Suppressor macrophage treated with lipopolysaccharide for 1 hour (primary cell): Measurements from ENCODE around the gene FAM241B.

ENCODE experiments used
- DNase-seq, 3 donors: peaks; one replicate each; pipeline ENCODE4 v3.0.0-alpha.2; 2020 to 2022

Gene FAM241B

DNA sequence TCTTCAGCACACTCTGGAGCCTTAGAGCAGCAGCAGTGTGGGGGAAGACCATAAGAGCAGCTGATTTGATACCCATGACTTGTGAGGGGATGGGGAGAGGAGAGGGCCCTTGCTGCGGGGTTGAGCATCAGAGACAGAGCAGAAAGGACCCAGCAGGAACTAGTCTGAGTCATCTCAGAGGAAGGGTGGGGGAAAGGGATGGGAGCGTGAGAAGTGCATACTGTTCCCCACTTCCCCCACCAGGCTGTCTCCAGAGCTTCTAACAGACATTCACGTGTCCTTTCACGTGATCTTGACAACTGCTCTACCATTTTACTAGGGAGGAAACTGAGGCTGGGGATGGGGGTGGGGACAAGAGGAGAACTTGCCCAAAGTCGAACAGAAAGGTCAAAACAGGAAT, 38.7 kb downstream of the FAM241B start:
- DNase-seq: peak in 2 of 3 donors; percentile 9 to 18

DNA sequence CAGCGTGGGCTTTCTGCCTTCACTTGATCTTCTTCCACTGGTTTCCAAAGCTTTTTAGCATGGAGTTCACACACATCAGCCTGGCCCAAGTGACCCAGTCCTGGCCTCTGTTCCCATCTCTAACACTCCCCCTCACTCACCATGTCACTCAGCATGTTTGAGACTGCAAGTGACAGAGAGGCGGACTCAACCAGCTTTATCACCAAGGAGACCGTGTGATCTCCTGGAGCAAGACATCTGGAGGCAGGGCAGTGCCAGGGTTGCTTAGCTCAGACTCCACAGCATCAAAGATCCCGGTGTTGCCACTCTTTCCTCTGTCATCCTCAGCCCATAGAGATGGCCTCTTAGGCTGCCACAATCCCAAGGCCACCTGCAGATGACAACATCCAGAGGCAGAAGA, 39.4 kb downstream of the FAM241B start:
- DNase-seq: no peak

DNA sequence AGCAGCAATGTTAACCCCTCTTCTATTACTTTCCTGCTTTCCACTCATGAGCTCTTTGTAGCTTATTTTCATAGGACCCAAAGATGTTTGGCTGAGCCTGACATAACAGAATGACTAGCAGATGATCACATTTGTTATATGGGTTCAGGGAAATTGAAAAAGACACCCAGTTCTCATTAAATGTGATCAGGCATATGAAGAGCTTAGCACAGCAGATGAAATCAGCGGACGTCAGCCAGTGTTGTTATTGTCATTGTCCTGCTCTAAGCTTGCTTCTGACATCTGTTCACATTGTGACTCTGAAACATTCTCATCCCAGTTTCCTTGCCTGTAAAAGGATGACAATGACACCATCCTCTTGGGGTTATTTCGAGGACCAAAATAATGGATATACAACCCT, 43.5 kb downstream of the FAM241B start:
- DNase-seq: no peak

- DNase-seq: no peak
Observed at GRCh38 chr10:69674786-69675185, 44.7 kb downstream of the FAM241B start.

DNA sequence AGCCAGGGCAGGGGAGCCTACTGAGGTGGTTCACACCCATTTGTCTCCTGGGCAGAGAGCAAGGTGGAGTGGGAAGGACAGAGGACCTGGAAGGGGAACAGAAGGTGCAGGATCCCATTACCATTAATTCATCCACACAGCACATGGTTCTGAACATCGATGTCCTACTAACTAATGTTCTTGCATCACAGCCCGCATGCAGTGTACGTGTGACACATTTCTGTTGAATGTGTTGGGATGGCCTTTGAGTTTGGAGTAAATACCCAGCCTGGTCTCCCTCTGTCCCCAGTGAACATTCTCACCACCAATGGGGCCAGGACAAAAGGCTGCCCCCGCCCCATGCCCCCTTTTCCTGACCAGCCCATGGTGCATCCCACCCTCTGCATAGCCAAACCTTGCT, 46.3 kb downstream of the FAM241B start:
- DNase-seq: no peak

GRCh38 chr10:69677985-69678654, 48.1 kb downstream of the FAM241B start:
- DNase-seq: no peak

- DNase-seq: no peak
Observed at GRCh38 chr10:69679736-69680135, 49.7 kb downstream of the FAM241B start.

GRCh38 chr10:69680610-69681009, 50.6 kb downstream of the FAM241B start:
- DNase-seq: no peak

GRCh38 chr10:69681436-69681835, 51.4 kb downstream of the FAM241B start:
- DNase-seq: no peak

DNA sequence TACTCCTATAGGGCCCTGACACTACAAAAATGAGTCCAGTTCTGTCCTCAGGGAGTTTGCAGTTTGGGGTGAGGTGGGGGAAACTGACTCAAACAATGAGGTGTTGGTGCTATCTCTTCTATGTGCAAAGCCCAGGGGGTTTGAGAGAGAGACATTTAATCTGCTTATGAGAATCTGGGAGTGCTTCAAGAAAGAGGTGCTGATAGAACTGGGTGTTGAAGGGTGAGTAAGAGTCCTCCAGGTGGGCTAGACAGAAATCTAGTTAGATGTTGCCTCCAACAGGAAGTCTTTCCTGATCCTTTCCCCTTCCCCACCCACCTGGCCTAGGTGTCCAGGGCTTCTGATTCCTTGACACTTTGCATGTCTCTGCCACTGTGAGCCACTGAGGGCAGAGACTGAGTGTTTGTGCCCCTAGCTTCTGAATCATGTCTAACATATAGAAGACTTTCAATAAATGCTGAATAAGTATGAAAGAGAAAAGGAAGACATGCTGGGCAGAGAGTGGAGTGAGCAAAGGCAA, 53.0 kb downstream of the FAM241B start:
- no peak for DNase-seq
